B cell (primary cell): ENCODE data around the gene LBHD1. TPM values are rescaled to one million over a fixed set of nuclear protein-coding genes. Genes with fewer than 3 reads are reported as not detected.

ENCODE experiments used
- ATAC-seq: fragments of 200-7000 bp; cut with Tn5 transposase; one replicate; pipeline ENCODE4 v1.10.0; 2021; ENCODE audit warnings: low read depth, mild to moderate bottlenecking, moderate number of reproducible peaks, moderate library complexity
- CTCF ChIA-PET: fragments of 350-600 bp; sonication (Branson Sonifier 250); formaldehyde crosslinking; loops from one replicate; lab custom pipeline; 2021; ENCODE audit warnings: antibody characterized with exemption, inconsistent platforms; lab: Charles Lee
- POLR2A ChIA-PET: fragments of 350-600 bp; sonication (Branson Sonifier 250); formaldehyde crosslinking; loops from one replicate; lab custom pipeline; 2021; ENCODE audit warnings: antibody characterized with exemption; lab: Charles Lee
- DNase-seq: peaks from one replicate; pipeline ENCODE4 v3.0.0; 2013
- H2AFZ ChIP-seq: 2 replicates; pipeline ENCODE4 v1.6.1; 2012; ENCODE audit warnings: mild to moderate bottlenecking, low read depth, low read length; ENCODE audit not compliant: insufficient read depth, poor library complexity, severe bottlenecking
- H3K27ac ChIP-seq, 2 donors: 1 replicate in 1 of 2; 2 replicates in 1 of 2; pipeline ENCODE4 v1.5.1; 2012 to 2013; ENCODE audit warnings: low read length in 2 of 2, mild to moderate bottlenecking in 2 of 2, moderate library complexity in 1 of 2
- H3K27me3 ChIP-seq, 4 experiments: fragments of 200-600 bp in 1 of 4; sonication (generic) in 1 of 4; replicated peaks in 1 of 4; 1 replicate in 2 of 4; 2 replicates in 2 of 4; pipeline versions ENCODE4 v1.6.1 to v1.7.0; 2013 to 2016; ENCODE audit warnings: low read length in 3 of 4, mild to moderate bottlenecking in 2 of 4, mixed read lengths in 1 of 4, moderate library complexity in 1 of 4; ENCODE audit not compliant: insufficient read depth in 4 of 4, control insufficient read depth in 3 of 4; ENCODE audit errors: control extremely low read depth in 1 of 4
- H3K36me3 ChIP-seq, 2 experiments: replicated peaks in 1 of 2; 1 replicate in 1 of 2; 2 replicates in 1 of 2; pipeline versions ENCODE4 v1.6.1 to v1.7.1; 2013; ENCODE audit warnings: low read length in 1 of 2; ENCODE audit not compliant: insufficient read depth in 2 of 2, control insufficient read depth in 1 of 2; ENCODE audit errors: control extremely low read depth in 1 of 2, extremely low read depth in 1 of 2
- H3K4me1 ChIP-seq, 2 donors: fragments of 200-600 bp in 1 of 2; sonication (generic) in 1 of 2; 1 replicate in 1 of 2; 2 replicates in 1 of 2; pipeline versions ENCODE4 v1.5.1 to v1.6.1; 2013 to 2017; ENCODE audit warnings: low read length in 2 of 2; ENCODE audit not compliant: control insufficient read depth in 2 of 2, insufficient read depth in 2 of 2
- H3K4me2 ChIP-seq: replicated peaks from 2 replicates; pipeline ENCODE3; 2012; ENCODE audit warnings: mild to moderate bottlenecking, low read depth, low read length; ENCODE audit not compliant: poor library complexity, severe bottlenecking
- H3K4me3 ChIP-seq, 5 experiments: fragments of 200-600 bp in 1 of 5; sonication (generic) in 1 of 5; 1 replicate in 3 of 5; 2 replicates in 2 of 5; pipeline versions ENCODE4 v1.5.1 to v1.7.0; 2011 to 2016; ENCODE audit warnings: low read length in 4 of 5, mild to moderate bottlenecking in 4 of 5, low read depth in 2 of 5, control low read depth in 1 of 5, moderate library complexity in 1 of 5; ENCODE audit not compliant: insufficient read depth in 1 of 5; ENCODE audit errors: control extremely low read depth in 1 of 5, extremely low read depth in 1 of 5
- H3K79me2 ChIP-seq: fragments of 200-600 bp; sonication (generic); one replicate; pipeline ENCODE4 v1.6.0; 2016; ENCODE audit warnings: low read length; ENCODE audit not compliant: control insufficient read depth, insufficient read depth
- H3K9ac ChIP-seq: fragments of 200-600 bp; sonication (generic); 2 replicates; pipeline ENCODE4 v1.6.1; 2017; ENCODE audit warnings: mild to moderate bottlenecking, low read length, moderate library complexity
- H3K9me3 ChIP-seq, 3 donors: one replicate each; pipeline versions ENCODE4 v1.6.1 to v1.7.1; 2013; ENCODE audit warnings: low read length in 2 of 3; ENCODE audit not compliant: control insufficient read depth in 2 of 3, insufficient read depth in 1 of 3; ENCODE audit errors: control extremely low read depth in 1 of 3
- H4K20me1 ChIP-seq: 2 replicates; pipeline ENCODE4 v1.6.0; 2012; ENCODE audit warnings: mild to moderate bottlenecking, low read length; ENCODE audit not compliant: insufficient read depth, control insufficient read depth, poor library complexity, severe bottlenecking
- H3K27ac Mint-ChIP-seq: one replicate; pipeline ENCODE4 v1.8.0; 2021; ENCODE audit warnings: mixed read lengths
- H3K27me3 Mint-ChIP-seq: one replicate; pipeline ENCODE4 v1.8.0; 2021; ENCODE audit warnings: mixed read lengths
- H3K4me1 Mint-ChIP-seq: one replicate; pipeline ENCODE4 v1.8.0; 2021; ENCODE audit warnings: mixed read lengths
- H3K4me3 Mint-ChIP-seq: one replicate; pipeline ENCODE4 v1.8.0; 2021; ENCODE audit warnings: mixed read lengths
- H3K9me3 Mint-ChIP-seq: one replicate; pipeline ENCODE4 v1.8.0; 2022; ENCODE audit warnings: mixed read lengths; ENCODE audit not compliant: insufficient read depth
- EZH2 ChIP-seq: IDR thresholded peaks from 2 replicates; pipeline ENCODE4 v1.6.1; 2012; ENCODE audit warnings: borderline replicate concordance, low read depth, mild to moderate bottlenecking, moderate library complexity, low read length; ENCODE audit not compliant: insufficient read depth, poor library complexity, severe bottlenecking
- WGBS: methylation state at CpG from one replicate; pipeline ENCODE4 v1.1.5; 2013; ENCODE audit warnings: missing lambda C conversion rate; ENCODE audit not compliant: insufficient coverage; 5-methylcytosine and 5-hydroxymethylcytosine counted together
- intact Hi-C: fragments of 100-400 bp; cut with micrococcal nuclease; formaldehyde crosslinking; loops from one replicate; pipeline ENCODE4 v1.10.0; 2022
- polyA plus RNA-seq: library from polyadenylated mRNA; depleted of rRNA; stranded (reverse); fragments of >200 nt; gene quantifications from 2 replicates; pipeline ENCODE4 v1.2.3, GENCODE V29; 2012
- total RNA-seq, 2 donors: library from RNA; stranded (reverse); fragments of 120-200 nt in 1 of 2; gene quantifications; 1 replicate in 1 of 2; 2 replicates in 1 of 2; pipeline versions ENCODE4 v1.2.3 to v1.2.4, GENCODE V29; 2013 to 2022
- TF ChIP-seq, protein P1 (sequence below): fragments of 200-600 bp; IDR thresholded peaks from one replicate; pipeline ENCODE4 v1.8.0; 2022; ENCODE audit warnings: antibody characterized with exemption, mild to moderate bottlenecking

The LBHD1 gene
- total and polyA plus RNA-seq, 2 donors (not counting 1 experiment from before 2014, with no cell fraction given): 19.3 to 33.3 TPM

DNA sequence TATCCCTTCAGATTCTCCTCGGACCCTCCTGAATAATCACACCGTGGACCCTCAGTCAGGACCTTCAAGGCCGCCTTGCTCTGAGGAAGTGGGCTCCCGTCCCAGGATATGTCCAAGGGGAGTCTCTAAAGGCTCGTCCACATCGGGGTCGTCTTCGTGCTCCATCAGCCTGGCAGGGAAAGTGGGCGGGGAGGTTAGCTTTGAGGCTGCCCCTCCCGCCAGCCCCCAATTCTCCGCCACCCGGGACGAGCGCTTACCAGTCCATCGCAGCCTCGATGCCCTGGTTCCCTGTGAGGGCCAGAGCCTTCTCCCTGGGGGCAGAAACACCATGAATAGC, 6.3 kb upstream of the LBHD1 start:
- Histone ChIP-seq H3K9ac (peak overlapping the region; percentile 99), H3K27ac (peak overlapping the region; percentile 83 to 99), H3K9me3 (no peaks in the 10 kb centered on the region), H2AFZ (peak overlapping the region; percentile 96), H3K79me2 (peaks cover 41% of the 10 kb centered on the region), H3K4me2 (peak overlapping the region; percentile 90), H3K36me3 (peaks cover 1 to 24% of the 10 kb centered on the region in 2 experiments), H3K4me3 (peak overlapping the region; percentile 71 to 99 (median 98)), H4K20me1 (no peaks in the 10 kb centered on the region), H3K4me1 (peaks cover 9 to 21% of the 10 kb centered on the region in 2 donors), H3K27me3 (no peaks in the 10 kb centered on the region)
- TF ChIP-seq, protein P1, sequence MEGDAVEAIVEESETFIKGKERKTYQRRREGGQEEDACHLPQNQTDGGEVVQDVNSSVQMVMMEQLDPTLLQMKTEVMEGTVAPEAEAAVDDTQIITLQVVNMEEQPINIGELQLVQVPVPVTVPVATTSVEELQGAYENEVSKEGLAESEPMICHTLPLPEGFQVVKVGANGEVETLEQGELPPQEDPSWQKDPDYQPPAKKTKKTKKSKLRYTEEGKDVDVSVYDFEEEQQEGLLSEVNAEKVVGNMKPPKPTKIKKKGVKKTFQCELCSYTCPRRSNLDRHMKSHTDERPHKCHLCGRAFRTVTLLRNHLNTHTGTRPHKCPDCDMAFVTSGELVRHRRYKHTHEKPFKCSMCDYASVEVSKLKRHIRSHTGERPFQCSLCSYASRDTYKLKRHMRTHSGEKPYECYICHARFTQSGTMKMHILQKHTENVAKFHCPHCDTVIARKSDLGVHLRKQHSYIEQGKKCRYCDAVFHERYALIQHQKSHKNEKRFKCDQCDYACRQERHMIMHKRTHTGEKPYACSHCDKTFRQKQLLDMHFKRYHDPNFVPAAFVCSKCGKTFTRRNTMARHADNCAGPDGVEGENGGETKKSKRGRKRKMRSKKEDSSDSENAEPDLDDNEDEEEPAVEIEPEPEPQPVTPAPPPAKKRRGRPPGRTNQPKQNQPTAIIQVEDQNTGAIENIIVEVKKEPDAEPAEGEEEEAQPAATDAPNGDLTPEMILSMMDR: no peak
- TF ChIP-seq EZH2: no peak
- 1% methylated on average over 11 of the region's 16 CpGs for WGBS
- Mint-ChIP-seq H3K27me3 (no peaks in the 10 kb centered on the region), H3K27ac (peak overlapping the region; percentile 93), H3K4me1 (peaks cover 34% of the 10 kb centered on the region), H3K9me3 (no peaks in the 10 kb centered on the region), H3K4me3 (peak overlapping the region; percentile 88)
- DNase-seq: peak; percentile 29
- CTCF ChIA-PET: interaction anchor here (1.5 kb wide), 1 partner anchor 83 kb away, joined by 3 read pairs; the partner anchor contains the start of gene POLR2G
- intact Hi-C loops: loop anchor here (2.0 kb wide), 1 partner anchor 14 kb away; the partner anchor contains the start of genes C11orf98 and CSKMT
- no peak for ATAC-seq
- POLR2A ChIA-PET: interaction anchor here (1.0 to 3.2 kb wide), 4 partner anchors 11 to 87 kb away, joined by 3 to 16 read pairs (median 5); partner anchors contain the start of genes C11orf98, CSKMT, EML3 and TUT1

DNA sequence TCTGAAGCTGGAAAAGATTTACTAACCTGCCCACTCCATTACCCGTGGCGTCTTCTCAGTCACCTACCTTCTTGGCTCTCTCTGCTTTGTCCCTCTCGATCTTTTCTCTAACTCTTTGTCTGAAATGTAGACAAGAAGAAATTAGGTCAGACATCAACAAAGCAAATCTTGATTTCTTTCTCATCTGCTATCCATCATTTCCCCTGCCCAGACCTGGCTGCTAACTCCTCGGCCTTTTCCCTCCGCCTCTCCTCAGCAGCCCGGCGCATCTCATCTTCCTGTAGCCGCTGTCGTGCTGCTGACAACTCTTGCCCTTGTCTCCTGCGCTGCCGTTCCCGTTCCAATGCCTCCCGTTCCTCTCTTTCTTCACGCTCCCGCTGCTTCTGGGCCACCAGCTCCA, 5.6 kb upstream of the LBHD1 start:
- ATAC-seq: no peak
- Mint-ChIP-seq H3K27ac (peak overlapping the region; percentile 93), H3K4me1 (peaks cover 40% of the 10 kb centered on the region), H3K27me3 (no peaks in the 10 kb centered on the region), H3K9me3 (no peaks in the 10 kb centered on the region), H3K4me3 (peak overlapping the region; percentile 88)
- Histone ChIP-seq H3K79me2 (peaks cover 48% of the 10 kb centered on the region), H3K4me2 (peak overlapping the region; percentile 90), H3K27me3 (no peaks in the 10 kb centered on the region), H3K9me3 (no peaks in the 10 kb centered on the region), H3K27ac (peak overlapping the region in 1 of 2 donors; percentile 99), H3K4me1 (peaks cover 16 to 28% of the 10 kb centered on the region in 2 donors), H4K20me1 (peaks cover 2% of the 10 kb centered on the region), H3K9ac (peak overlapping the region; percentile 99), H3K4me3 (peak overlapping the region in 3 of 5 experiments; percentile 71 to 99 (median 99)), H2AFZ (no peak overlapping the region), H3K36me3 (peaks cover 1 to 27% of the 10 kb centered on the region in 2 experiments)
- intact Hi-C loops: loop anchor here (2.0 kb wide), 1 partner anchor 13 kb away; the partner anchor contains the start of genes C11orf98 and CSKMT
- ChIA-PET CTCF (no interaction called here), POLR2A (interaction anchor here (1.0 to 1.9 kb wide), 3 partner anchors 10 to 12 kb away, joined by 3 to 6 read pairs (median 5); partner anchors contain the start of genes C11orf98 and CSKMT)
- TF ChIP-seq, protein P1: no peak
- TF ChIP-seq EZH2: no peak
- 100% methylated on average over 8 of the region's 15 CpGs for WGBS
- no peak for DNase-seq
